Keratinocyte (primary cell): ENCODE results near the gene STAG1. TPM values are rescaled to one million over a fixed set of nuclear protein-coding genes. Genes with fewer than 3 reads are reported as not detected.

ENCODE experiments used
- DNase-seq: peaks from one replicate; pipeline ENCODE4 v3.0.0-alpha.2; 2011; ENCODE audit warnings: low read depth, missing footprints, low spot score
- FAIRE-seq: peaks from 2 replicates; lab custom pipeline; 2011; peaks lifted over from hg19 to GRCh38; lab: Jason Lieb, UNC
- H2AFZ ChIP-seq: 2 replicates; pipeline ENCODE4 v1.6.0; 2012; ENCODE audit warnings: low read length, control low read depth, inconsistent platforms; ENCODE audit not compliant: control insufficient read depth
- H3K27ac ChIP-seq: 2 replicates; pipeline ENCODE4 v1.5.1; 2011; ENCODE audit warnings: low read length; ENCODE audit not compliant: control insufficient read depth, insufficient read depth
- H3K27me3 ChIP-seq: 3 replicates; pipeline ENCODE4 v1.6.0; 2011; ENCODE audit warnings: low read length; ENCODE audit not compliant: control insufficient read depth, insufficient read depth; ENCODE audit errors: extremely low read depth
- H3K36me3 ChIP-seq, 2 experiments: 2 replicates in 1 of 2; 3 replicates in 1 of 2; pipeline ENCODE4 v1.5.1; 2011; ENCODE audit warnings: low read length in 2 of 2, mild to moderate bottlenecking in 1 of 2; ENCODE audit not compliant: control insufficient read depth in 2 of 2, insufficient read depth in 2 of 2; ENCODE audit errors: extremely low read depth in 1 of 2
- H3K4me1 ChIP-seq: 3 replicates; pipeline ENCODE4 v1.5.1; 2011; ENCODE audit warnings: low read length; ENCODE audit not compliant: control insufficient read depth, insufficient read depth; ENCODE audit errors: extremely low read depth
- H3K4me2 ChIP-seq: 3 replicates; pipeline ENCODE4 v1.6.0; 2011; ENCODE audit warnings: low read depth, low read length; ENCODE audit not compliant: control insufficient read depth, insufficient read depth; ENCODE audit errors: extremely low read depth
- H3K4me3 ChIP-seq, 3 experiments: fragments of 200-600 bp in 1 of 3; sonication (generic) in 1 of 3; 2 replicates in 2 of 3; 3 replicates in 1 of 3; pipeline ENCODE4 v1.5.1; 2011 to 2016; ENCODE audit warnings: low read length in 3 of 3, mild to moderate bottlenecking in 3 of 3, control low read depth in 2 of 3, inconsistent platforms in 1 of 3, low read depth in 1 of 3, mixed read lengths in 1 of 3, mixed run types in 1 of 3, moderate library complexity in 1 of 3; ENCODE audit not compliant: control insufficient read depth in 2 of 3, insufficient read depth in 2 of 3; ENCODE audit errors: extremely low read depth in 1 of 3
- H3K79me2 ChIP-seq: 2 replicates; pipeline ENCODE4 v1.6.0; 2012; ENCODE audit warnings: low read length; ENCODE audit not compliant: control insufficient read depth, insufficient read depth
- H3K9ac ChIP-seq: 3 replicates; pipeline ENCODE4 v1.6.0; 2011; ENCODE audit warnings: low read length; ENCODE audit not compliant: control insufficient read depth, insufficient read depth; ENCODE audit errors: extremely low read depth
- H3K9me1 ChIP-seq: 3 replicates; pipeline ENCODE4 v1.6.0; 2011; ENCODE audit warnings: low read length; ENCODE audit not compliant: control insufficient read depth, insufficient read depth; ENCODE audit errors: extremely low read depth
- H3K9me3 ChIP-seq: 2 replicates; pipeline ENCODE4 v1.5.1; 2012; ENCODE audit warnings: low read depth, low read length; ENCODE audit not compliant: control insufficient read depth
- H4K20me1 ChIP-seq: 3 replicates; pipeline ENCODE4 v1.6.0; 2011; ENCODE audit warnings: low read length; ENCODE audit not compliant: control insufficient read depth, insufficient read depth; ENCODE audit errors: extremely low read depth
- EZH2 ChIP-seq: IDR thresholded peaks from one replicate; pipeline ENCODE4 v1.6.1; 2012; ENCODE audit warnings: inconsistent platforms, mild to moderate bottlenecking, low read length, moderate library complexity
- dilution Hi-C: fragments of 300-500 bp; cut with MboI; formaldehyde crosslinking; loops from one replicate; pipeline ENCODE4 v1.7.0; 2020; ENCODE audit warnings: low sequenced_read_pairs; ENCODE audit not compliant: extremely low pct_ligation_motif_present
- polyA plus RNA-seq, 5 experiments: library from polyadenylated mRNA; depleted of rRNA in 3 of 5; stranded (reverse) in 3 of 5; stranded (forward) in 1 of 5; unstranded in 1 of 5; fragments of >200 nt; gene quantifications; 1 replicate in 1 of 5; 2 replicates in 3 of 5; 3 replicates in 1 of 5; pipeline versions ENCODE4 v1.2.1 to v1.2.3, GENCODE V29; 2011 to 2012; ENCODE audit warnings: missing spikeins in 2 of 5, low read depth in 1 of 5, low replicate concordance in 1 of 5
- TF ChIP-seq, protein P1 (sequence below), 3 experiments: IDR thresholded peaks in 1 of 3; conservative IDR thresholded peaks in 1 of 3; optimal IDR thresholded peaks in 1 of 3; 2 replicates in 2 of 3; 3 replicates in 1 of 3; pipeline versions ENCODE3 to v1.5.1; 2011; ENCODE audit warnings: low read length in 3 of 3, mild to moderate bottlenecking in 3 of 3, moderate library complexity in 2 of 3, control low read depth in 1 of 3, inconsistent platforms in 1 of 3; ENCODE audit not compliant: insufficient read depth in 2 of 3; ENCODE audit errors: extremely low read depth in 1 of 3

The STAG1 gene
- polyA plus RNA-seq, 1 donor (not counting 4 experiments of a cell fraction or from before 2014, with no cell fraction given), result 11.8 TPM

DNA sequence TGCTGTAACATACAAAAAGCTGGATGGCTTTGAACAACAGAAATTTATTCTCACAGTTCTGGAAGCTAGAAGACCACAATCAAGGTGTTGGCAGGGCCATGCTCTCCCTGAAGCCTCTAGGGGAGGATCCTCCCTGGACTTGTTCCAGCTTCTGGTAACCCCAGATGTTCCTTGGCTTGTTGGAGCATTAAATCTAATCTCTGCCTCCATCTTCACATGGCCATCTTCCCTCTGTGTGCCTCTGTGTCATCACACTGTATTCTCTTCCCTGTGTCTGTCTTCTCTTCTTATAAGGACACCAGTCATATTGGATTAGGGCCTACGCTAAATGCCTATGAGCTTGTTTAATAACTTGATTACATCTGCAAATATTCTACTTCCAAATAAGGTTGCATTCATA, 109.5 kb downstream of the STAG1 start:
- dilution Hi-C loops, result no loop called here
- Histone ChIP-seq H4K20me1 (no peaks in the 10 kb centered on the region), H3K9me1 (peaks cover 2% of the 10 kb centered on the region), H3K9ac (no peak overlapping the region), H3K36me3 (no peaks in the 10 kb centered on the region), H3K27ac (no peak overlapping the region), H3K27me3 (no peaks in the 10 kb centered on the region), H2AFZ (no peak overlapping the region), H3K4me1 (no peaks in the 10 kb centered on the region), H3K9me3 (no peaks in the 10 kb centered on the region), H3K4me2 (no peak overlapping the region), H3K4me3 (no peak overlapping the region), H3K79me2 (peaks cover 24% of the 10 kb centered on the region)
- DNase-seq (no peak), FAIRE-seq (no peak)
- no peak for TF ChIP-seq EZH2
- TF ChIP-seq, protein P1, sequence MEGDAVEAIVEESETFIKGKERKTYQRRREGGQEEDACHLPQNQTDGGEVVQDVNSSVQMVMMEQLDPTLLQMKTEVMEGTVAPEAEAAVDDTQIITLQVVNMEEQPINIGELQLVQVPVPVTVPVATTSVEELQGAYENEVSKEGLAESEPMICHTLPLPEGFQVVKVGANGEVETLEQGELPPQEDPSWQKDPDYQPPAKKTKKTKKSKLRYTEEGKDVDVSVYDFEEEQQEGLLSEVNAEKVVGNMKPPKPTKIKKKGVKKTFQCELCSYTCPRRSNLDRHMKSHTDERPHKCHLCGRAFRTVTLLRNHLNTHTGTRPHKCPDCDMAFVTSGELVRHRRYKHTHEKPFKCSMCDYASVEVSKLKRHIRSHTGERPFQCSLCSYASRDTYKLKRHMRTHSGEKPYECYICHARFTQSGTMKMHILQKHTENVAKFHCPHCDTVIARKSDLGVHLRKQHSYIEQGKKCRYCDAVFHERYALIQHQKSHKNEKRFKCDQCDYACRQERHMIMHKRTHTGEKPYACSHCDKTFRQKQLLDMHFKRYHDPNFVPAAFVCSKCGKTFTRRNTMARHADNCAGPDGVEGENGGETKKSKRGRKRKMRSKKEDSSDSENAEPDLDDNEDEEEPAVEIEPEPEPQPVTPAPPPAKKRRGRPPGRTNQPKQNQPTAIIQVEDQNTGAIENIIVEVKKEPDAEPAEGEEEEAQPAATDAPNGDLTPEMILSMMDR (optimal IDR thresholded peaks at IDR 0.05 in 1 of 3, IDR thresholded peaks at IDR 0.05 in 1 of 3, conservative IDR thresholded peaks at IDR 0.05 in 1 of 3; ENCODE audit: extremely low read depth in 1 of 3, insufficient read depth in 2 of 3, low read length in 3 of 3), result no peak

DNA sequence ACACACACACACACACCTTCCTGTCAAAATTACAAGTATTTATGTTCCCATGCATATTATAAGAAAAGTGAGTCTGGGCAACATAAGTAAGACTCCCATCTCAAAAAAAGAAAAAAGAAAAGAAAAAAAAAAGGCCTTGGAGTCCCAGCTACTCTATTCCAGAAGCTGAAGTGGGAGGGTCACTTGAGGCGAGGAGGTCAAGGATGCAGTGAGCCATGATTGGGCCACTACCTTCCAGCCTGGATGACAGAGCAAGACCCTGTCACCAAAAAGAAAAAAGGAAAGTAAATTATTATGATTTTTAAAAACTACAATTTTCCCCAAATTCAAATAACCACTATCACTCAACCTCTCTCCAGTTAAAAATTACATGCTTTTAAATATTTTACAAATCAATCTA, 113.1 kb downstream of the STAG1 start:
- H3K4me2 ChIP-seq, result no peak overlapping the region
- H3K9me3 ChIP-seq, result no peaks in the 10 kb centered on the region
- no peaks in the 10 kb centered on the region for H3K27me3 ChIP-seq
- FAIRE-seq (no peak), DNase-seq (no peak)
- dilution Hi-C loops, result no loop called here
- H3K9me1 ChIP-seq, result no peaks in the 10 kb centered on the region
- no peak overlapping the region for H3K9ac ChIP-seq
- no peak overlapping the region for H3K27ac ChIP-seq
- peaks cover 24% of the 10 kb centered on the region for H3K79me2 ChIP-seq
- H3K4me1 ChIP-seq, result no peaks in the 10 kb centered on the region
- H3K36me3 ChIP-seq, result no peaks in the 10 kb centered on the region
- H2AFZ ChIP-seq, result no peak overlapping the region
- no peaks in the 10 kb centered on the region for H4K20me1 ChIP-seq
- TF ChIP-seq, protein P1 (optimal IDR thresholded peaks at IDR 0.05 in 1 of 3, IDR thresholded peaks at IDR 0.05 in 1 of 3, conservative IDR thresholded peaks at IDR 0.05 in 1 of 3; ENCODE audit: extremely low read depth in 1 of 3, insufficient read depth in 2 of 3, low read length in 3 of 3), result no peak
- TF ChIP-seq EZH2, result no peak
- H3K4me3 ChIP-seq, result no peak overlapping the region
